ENCODE results near the gene SERGEF. TPM values are rescaled to one million over a fixed set of nuclear protein-coding genes. Genes with fewer than 3 reads are reported as not detected.

Gene SERGEF
- total RNA-seq, 1 donor: 36.9 TPM

DNA sequence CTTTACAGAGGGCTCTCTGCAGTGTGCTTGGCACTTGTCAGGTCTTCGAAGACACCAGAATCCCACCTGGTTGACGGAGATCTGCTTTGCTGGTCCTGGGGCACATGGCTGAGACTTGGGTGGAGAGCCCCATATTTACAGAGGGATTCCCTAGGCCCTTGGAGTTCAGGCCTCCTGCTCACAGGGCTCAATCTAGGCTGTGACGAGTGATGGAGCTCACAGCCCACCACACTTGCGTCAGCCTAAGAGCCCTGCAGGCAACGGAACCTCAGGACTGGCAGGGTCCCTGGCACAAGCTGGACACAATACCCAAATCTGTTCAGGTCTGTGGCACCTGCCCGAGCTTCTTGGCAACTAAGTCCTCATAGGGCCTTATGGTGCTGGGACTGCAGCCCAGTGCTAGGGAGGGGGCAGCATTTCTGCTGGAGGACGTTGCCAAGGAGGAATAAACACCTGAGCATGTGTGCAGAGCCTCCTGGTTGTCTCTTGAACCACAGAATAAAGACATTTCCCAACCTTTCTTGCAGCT, 219.1 kb downstream of the SERGEF start:
- DNase-seq (ENCODE audit: low read depth in 2 of 3, low spot score in 2 of 3): no peak

DNA sequence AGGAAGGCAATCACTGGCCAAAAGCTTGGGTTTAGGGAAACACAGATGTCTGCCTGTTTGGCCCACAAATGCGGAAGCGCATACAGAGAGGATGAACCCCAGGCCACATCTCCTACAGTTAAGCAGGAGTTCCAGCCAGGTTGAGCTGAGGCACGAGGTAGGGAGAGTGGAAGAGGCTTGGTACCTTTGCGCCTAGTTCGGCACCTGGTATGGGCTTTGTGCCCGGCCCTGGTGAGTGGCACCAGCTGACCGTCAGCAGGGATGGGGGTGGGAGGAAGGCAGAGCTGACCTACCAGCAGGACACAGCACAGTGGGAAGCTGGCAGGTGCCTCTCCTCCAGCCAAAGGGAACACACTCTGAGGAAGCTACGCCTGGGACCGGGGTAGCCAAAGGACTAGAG, 220.7 kb downstream of the SERGEF start:
- no peak for DNase-seq (ENCODE audit: low read depth in 2 of 3, low spot score in 2 of 3)

- no peak for DNase-seq (ENCODE audit: low read depth in 2 of 3, low spot score in 2 of 3)
Measured at GRCh38 chr11:17791144-17791543, 221.7 kb downstream of the SERGEF start.

DNA sequence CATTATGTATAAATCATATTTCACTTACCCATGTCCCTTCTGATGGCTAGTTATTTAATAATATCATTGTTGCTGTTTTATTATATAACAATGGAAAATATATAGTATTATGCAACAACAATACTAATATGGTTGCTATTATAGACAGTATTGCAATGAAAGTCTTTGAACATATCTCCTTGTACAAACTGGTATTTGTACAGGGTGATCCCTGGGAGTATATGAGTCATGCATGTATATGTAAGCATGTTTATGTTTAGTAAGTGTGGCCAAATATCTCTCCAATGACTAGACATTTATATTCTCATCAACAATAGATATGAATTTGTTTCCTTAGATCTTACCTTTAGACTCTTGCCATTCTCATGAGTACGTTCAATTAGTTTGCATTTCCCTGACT, 222.4 kb downstream of the SERGEF start:
- DNase-seq (ENCODE audit: low read depth in 2 of 3, low spot score in 2 of 3): no peak

DNA sequence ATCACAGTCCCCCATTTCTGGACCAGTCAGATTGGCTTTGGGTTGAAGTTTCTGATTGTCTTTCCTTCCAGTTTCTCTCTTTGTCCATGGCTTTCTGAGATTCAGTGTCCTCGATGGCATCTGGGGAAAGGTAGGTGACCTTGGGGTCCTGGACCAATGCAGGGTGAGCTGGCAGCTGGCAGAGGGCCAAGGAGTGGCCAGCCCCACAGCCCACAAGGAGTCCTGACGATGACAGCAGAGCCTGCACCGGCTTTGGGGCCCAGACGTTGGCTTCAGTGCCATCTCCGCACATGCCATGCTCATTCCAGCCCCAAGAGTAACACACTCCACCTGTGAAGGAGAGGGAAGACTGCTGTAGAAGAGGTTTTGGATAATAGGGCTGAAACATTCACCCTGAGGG, 224.8 kb downstream of the SERGEF start:
- no peak for DNase-seq (ENCODE audit: low read depth in 2 of 3, low spot score in 2 of 3)

GRCh38 chr11:17786824-17787525, 225.9 kb downstream of the SERGEF start:
- DNase-seq (ENCODE audit: low read depth in 2 of 3, low spot score in 2 of 3): no peak

- no peak for DNase-seq (ENCODE audit: low read depth in 2 of 3, low spot score in 2 of 3)
Measured at GRCh38 chr11:17783878-17784277, 229.0 kb downstream of the SERGEF start.

- no peak for DNase-seq (ENCODE audit: low read depth in 2 of 3, low spot score in 2 of 3)
Measured at GRCh38 chr11:17782603-17783337, 230.1 kb downstream of the SERGEF start.

- no peak for DNase-seq (ENCODE audit: low read depth in 2 of 3, low spot score in 2 of 3)
Measured at GRCh38 chr11:17782145-17782544, 230.7 kb downstream of the SERGEF start.

DNA sequence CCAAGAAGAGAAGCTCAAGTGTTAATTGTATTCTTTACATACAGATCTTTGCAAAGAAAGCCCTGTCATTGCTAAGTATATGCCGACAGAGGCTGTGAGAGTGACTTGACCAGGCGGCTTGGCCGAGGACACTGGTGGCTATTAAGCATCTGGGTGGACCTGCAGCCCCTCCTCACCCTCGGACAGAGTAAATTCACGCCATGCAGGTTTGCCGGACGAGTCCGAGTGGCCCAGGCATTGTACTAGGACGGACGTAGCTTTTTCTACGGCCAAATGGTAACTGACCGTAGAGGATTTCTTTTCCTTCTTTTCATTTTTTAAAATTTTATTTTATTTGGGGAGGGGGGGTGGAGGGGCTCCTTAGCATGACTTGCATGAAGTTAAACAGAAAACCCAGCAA, 231.2 kb downstream of the SERGEF start:
- DNase-seq (ENCODE audit: low read depth in 2 of 3, low spot score in 2 of 3): no peak

DNA sequence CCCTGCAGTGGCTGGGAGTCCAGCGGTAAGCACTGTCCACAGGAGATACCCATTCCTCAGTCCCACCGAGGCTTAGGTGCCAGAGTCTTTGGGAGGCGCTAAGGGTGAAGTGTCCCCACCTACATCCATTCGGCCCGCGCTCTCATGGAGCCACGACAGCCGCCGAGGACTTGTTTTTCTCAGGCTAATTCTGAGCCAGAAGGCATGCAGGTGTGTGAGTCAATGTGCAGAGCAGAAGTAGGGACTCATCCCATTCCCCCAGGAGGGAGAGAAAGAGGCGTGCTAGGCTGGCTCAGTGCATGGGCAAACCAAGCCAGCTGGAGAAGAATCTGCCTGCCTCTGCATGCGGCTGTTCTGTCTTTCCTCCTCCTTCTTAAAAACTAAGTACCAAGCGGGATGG, 231.6 kb downstream of the SERGEF start:
- no peak for DNase-seq (ENCODE audit: low read depth in 2 of 3, low spot score in 2 of 3)

- no peak for DNase-seq (ENCODE audit: low read depth in 2 of 3, low spot score in 2 of 3)
Measured at GRCh38 chr11:17780668-17781067, 232.2 kb downstream of the SERGEF start.

- no peak for DNase-seq (ENCODE audit: low read depth in 2 of 3, low spot score in 2 of 3)
Measured at GRCh38 chr11:17779861-17780594, 232.8 kb downstream of the SERGEF start.

DNA sequence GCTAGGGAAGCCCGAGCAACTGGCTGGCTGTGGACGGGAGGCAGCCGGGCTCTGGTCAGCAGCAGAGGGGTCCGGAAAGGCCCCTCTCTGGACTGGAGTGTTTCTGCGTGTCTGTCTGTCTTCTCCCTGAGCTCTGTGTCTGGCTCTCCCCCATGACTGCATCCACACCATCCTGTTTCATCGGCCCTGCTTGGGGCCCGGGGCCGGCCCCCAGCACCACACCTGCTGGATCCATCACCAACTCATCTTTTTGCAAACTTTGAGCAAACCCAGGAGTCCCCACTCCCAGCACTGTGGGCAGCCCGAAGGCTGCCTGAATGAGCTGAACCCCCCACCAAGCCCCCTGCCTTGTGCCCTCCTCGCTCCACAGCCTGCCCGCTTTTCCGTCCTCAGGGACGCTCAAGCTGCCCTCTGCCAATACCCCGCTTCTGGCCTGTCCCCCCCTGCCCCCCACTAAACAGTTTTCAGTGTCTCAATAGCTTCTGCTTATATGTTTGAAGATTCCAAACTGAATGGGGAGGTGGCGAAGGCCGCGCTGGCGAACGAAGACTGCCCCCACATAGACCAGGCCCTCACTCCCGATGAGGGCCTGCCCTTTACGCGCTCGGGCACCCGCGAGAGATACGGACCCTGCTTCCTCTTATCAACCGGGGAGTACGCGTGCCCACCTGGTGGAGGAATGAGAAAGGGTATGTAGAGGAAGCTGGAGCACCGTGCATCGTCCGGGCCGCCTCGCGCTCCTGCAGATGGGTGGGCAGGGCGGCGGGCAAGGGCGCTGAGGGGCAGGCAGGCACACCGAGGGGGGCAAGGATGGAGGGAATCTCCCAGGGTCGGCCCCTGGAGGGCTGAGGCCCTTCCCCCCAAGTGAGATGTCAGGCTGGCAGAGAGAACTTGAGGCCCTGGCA, 233.6 kb downstream of the SERGEF start:
- DNase-seq (ENCODE audit: low read depth in 2 of 3, low spot score in 2 of 3): no peak

DNA sequence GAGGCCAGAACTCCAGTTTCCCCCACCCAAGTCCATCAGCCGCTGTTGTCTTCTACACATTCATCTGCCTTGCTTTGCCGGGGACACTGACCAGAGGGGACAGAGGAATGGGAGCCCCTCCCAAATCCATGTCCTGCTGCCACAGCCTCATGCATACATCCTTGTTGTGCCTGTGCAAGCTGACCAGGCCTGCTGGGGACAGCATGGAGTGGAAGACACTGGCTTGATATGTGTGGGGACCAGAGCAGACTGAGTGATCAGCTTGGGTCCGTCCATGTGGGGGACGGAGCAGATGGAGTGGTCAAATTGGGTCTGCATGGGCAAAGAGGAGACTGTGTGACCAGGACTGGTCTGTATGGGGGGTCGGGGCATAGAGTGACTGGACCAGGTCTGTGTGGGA, 234.5 kb downstream of the SERGEF start:
- DNase-seq (ENCODE audit: low read depth in 2 of 3, low spot score in 2 of 3): no peak

DNA sequence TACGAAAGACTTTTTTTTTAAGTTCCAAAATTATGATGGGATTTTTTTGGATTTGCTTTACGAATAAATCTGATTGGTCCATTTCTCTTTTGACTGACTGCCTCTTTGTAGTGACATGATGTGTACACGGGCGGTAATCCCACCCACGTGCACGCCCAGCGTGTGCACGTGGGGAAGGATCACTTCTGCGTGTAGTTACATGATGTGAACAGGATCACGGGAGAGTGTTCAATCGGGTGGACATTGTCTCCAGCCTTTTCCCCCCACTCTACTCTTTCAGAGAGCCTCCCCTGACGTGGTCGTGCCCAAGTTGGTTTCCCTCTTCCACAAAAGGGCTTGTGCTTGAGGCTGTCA, 235.1 kb downstream of the SERGEF start:
- DNase-seq (ENCODE audit: low read depth in 2 of 3, low spot score in 2 of 3): no peak

GRCh38 chr11:17777086-17777737, 235.6 kb downstream of the SERGEF start:
- no peak for DNase-seq (ENCODE audit: low read depth in 2 of 3, low spot score in 2 of 3)

DNA sequence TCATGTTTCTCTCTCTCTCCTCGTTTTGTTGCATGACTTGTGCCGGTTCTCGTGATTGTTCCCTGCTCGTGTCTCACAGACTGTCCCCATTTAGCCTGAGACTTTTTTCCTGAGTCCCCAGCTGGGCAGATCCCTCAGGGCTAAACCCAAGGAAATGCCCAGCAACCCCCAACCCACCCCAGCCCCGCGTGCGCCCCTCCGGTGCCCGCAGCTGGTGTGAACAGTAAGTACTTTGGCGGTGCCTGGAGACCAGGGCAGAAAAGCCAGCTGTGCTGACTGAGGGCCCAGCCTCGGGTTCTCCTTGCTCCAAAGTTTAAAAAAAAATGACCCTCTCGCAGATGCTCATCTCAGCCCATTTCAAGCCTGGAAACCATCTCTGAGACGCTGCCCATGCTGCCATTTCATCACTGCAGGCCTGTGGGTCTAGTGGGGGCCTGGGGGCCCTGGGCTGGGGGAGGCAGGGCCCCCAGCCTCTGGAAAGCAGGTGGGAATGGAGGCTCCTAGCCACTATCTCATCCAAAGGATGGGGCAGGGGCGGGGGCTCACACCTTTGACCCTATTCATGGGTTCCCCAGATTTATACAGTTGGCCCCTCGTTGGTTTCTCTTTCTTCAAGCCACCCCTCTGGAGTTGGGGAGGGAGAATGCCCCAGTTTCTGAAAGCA, 236.5 kb downstream of the SERGEF start:
- DNase-seq (ENCODE audit: low read depth in 2 of 3, low spot score in 2 of 3): no peak

- no peak for DNase-seq (ENCODE audit: low read depth in 2 of 3, low spot score in 2 of 3)
Measured at GRCh38 chr11:17775507-17776211, 237.2 kb downstream of the SERGEF start.
